ENCODE measurements around the gene RBM44.

DNA sequence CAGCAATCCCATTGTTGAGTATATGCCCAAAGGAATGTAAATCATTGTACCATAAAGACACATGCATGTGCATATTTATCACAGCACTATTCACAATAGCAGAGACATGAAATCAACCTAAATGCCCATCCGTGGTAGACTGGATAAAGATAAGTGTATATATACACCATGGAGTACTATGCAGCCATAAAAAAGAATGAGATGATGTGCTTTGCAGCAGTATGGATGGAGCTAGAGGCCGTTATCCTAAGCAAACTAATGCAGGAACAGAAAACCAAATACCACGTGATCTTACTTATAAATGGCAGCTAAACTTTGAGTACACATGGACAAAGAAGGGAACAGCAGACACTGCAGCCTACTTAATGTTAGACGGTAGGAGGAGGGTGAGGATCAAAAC is 42.5 kb downstream of the RBM44 start:
- TF ChIP-seq, protein P1, sequence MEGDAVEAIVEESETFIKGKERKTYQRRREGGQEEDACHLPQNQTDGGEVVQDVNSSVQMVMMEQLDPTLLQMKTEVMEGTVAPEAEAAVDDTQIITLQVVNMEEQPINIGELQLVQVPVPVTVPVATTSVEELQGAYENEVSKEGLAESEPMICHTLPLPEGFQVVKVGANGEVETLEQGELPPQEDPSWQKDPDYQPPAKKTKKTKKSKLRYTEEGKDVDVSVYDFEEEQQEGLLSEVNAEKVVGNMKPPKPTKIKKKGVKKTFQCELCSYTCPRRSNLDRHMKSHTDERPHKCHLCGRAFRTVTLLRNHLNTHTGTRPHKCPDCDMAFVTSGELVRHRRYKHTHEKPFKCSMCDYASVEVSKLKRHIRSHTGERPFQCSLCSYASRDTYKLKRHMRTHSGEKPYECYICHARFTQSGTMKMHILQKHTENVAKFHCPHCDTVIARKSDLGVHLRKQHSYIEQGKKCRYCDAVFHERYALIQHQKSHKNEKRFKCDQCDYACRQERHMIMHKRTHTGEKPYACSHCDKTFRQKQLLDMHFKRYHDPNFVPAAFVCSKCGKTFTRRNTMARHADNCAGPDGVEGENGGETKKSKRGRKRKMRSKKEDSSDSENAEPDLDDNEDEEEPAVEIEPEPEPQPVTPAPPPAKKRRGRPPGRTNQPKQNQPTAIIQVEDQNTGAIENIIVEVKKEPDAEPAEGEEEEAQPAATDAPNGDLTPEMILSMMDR (IDR thresholded peaks at IDR 0.05), result no peak
- TF ChIP-seq POLR2A (IDR thresholded peaks at IDR 0.05), result no peak

Data from testis (tissue), 2 donors.